Astrocyte of the cerebellum (primary cell): ENCODE data around the gene CACNA2D1.

Experiments used
- DNase-seq: peaks from one replicate; pipeline ENCODE4 v3.0.0-alpha.2; 2011; ENCODE audit warnings: low read depth
- H3K4me3 ChIP-seq: 2 replicates; pipeline ENCODE4 v1.5.1; 2011; ENCODE audit warnings: mild to moderate bottlenecking, low read depth, low read length, moderate library complexity
- in situ Hi-C: cut with HindIII; loops from 2 replicates; pipeline ENCODE4 v1.10.0; 2017; ENCODE audit warnings: low sequenced_read_pairs
- TF ChIP-seq, protein P1 (sequence below): IDR thresholded peaks from 2 replicates; pipeline ENCODE4 v1.5.1; 2012; ENCODE audit warnings: low read length, low read depth, moderate library complexity, mild to moderate bottlenecking; ENCODE audit errors: missing control alignments

Gene CACNA2D1

DNA sequence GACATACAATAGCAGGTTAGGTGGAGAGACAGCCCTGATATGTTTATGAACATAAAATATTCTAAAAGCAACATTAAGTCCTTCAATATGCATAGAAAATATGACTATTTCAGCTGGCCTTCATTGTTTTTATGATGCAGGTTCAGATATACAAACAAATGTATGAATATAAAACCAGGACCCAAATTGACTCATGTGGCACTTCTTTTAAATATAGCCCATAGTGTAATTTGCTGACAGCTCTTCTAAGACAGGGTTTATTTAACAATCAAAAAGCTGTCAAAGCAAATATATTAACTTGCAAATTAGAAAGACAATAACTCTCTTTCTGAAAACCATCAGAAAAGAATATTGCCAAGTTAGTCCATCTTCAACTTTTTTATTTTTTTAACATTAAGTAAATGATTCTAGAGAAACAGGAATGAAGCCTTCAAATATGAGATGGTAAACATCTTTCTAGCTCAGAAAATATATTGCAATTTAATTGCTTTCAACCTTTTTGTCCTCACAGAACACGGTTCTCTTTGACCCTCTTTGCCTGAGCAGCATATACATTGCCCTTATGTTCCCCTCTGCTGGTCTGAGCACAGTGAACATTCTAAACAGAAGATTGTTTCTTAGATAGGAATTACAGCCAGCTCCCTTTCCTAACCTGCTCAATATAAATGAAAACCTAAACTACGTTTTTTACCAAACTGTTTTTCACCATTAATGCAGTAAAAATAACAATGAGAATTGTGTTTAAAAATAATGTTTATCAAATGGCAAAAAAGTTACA, 82.8 kb downstream of the CACNA2D1 start:
- in situ Hi-C loops = no loop called here
- no peak overlapping the region for H3K4me3 ChIP-seq
- TF ChIP-seq, protein P1, sequence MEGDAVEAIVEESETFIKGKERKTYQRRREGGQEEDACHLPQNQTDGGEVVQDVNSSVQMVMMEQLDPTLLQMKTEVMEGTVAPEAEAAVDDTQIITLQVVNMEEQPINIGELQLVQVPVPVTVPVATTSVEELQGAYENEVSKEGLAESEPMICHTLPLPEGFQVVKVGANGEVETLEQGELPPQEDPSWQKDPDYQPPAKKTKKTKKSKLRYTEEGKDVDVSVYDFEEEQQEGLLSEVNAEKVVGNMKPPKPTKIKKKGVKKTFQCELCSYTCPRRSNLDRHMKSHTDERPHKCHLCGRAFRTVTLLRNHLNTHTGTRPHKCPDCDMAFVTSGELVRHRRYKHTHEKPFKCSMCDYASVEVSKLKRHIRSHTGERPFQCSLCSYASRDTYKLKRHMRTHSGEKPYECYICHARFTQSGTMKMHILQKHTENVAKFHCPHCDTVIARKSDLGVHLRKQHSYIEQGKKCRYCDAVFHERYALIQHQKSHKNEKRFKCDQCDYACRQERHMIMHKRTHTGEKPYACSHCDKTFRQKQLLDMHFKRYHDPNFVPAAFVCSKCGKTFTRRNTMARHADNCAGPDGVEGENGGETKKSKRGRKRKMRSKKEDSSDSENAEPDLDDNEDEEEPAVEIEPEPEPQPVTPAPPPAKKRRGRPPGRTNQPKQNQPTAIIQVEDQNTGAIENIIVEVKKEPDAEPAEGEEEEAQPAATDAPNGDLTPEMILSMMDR = no peak
- DNase-seq = no peak

DNA sequence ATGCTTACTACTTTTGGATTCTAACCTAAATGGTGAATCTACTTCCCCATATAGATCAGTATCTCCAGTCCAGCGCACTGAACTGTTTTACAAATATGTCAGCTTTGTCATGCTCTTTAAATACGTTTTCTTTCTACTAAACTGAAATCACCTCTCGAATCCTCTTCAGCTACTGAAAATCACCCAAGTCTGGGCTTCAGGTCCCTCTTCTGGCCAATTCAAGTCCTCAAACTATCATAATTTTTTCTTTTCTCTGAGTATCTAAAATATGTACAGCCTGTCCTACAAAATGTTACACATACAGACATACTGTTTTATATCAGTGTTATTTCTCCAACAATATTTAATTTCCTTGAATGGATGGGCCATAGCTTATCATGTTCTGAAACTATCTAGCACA, 84.2 kb downstream of the CACNA2D1 start:
- in situ Hi-C loops = no loop called here
- no peak for DNase-seq

DNA sequence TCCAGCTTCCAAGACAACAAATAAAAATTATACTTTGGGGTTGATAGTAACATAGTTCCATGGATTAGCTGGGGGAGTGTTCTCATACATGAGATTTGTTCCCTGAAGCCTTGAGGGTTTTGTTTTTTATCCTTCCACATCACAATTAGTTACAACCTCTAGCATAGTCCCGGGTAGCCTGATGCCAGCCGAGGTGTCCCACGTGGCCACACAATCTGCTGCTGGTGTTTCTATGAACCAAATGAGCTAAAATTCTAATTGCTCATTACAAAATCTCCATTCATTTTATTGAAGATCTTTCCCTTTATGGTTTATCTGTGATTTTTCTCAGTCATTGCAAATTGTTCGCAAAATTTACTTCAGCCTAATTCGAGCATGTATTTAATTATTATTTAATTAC, 84.7 kb downstream of the CACNA2D1 start:
- TF ChIP-seq, protein P1 = no peak
- no peak overlapping the region for H3K4me3 ChIP-seq
- in situ Hi-C loops = no loop called here
- no peak for DNase-seq

More for the DNA sequence above, 84.2 kb downstream of the CACNA2D1 start:
- H3K4me3 ChIP-seq = no peak overlapping the region
- TF ChIP-seq, protein P1 = no peak

DNA sequence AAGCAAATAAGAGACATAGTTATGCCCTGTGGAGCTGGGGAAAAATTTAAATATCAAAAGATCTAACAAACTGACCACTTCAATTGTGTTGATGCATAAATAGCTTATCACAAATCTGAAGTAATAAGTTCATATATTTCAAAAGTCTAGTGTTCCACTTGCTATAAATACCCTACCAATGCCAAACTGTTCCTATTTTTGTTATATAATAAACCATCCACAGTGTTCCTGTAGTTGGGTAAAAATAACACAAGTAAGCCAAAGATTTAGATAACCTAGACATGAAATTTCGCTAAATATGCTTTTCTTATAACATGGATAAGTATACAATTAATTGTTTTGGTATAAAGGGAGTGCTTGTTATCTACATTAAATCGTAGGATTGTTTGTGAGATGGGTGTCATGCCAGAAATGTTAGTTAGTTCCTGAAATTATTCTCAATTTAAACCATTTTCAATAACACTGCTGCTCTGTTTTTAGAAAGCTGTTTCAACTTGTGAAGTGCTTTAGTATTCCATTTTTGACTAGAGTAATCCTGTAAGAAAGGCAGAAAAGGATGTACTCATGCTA, 85.5 kb downstream of the CACNA2D1 start:
- TF ChIP-seq, protein P1 = no peak
- no peak for DNase-seq
- in situ Hi-C loops = no loop called here
- no peak overlapping the region for H3K4me3 ChIP-seq

DNA sequence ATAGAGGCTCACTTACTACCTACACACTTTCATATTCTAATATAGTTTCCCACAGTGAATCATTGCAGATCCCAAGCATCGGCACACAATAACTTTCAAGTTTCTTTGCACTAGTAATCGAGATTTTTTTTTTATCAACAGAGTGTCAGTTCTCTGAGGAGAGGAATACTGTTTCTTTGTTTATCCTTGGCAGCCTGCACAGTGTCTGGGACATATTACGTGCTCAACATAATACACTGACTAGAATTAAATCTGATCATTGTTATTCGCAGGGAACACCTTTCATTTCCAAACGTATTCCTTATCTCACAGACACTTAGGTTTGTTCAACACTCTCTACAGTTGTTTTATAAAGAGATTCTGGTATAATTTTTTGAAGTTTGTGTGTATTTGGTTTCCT, 95.3 kb downstream of the CACNA2D1 start:
- H3K4me3 ChIP-seq = no peak overlapping the region
- TF ChIP-seq, protein P1 = no peak
- DNase-seq = no peak
- in situ Hi-C loops = no loop called here

DNA sequence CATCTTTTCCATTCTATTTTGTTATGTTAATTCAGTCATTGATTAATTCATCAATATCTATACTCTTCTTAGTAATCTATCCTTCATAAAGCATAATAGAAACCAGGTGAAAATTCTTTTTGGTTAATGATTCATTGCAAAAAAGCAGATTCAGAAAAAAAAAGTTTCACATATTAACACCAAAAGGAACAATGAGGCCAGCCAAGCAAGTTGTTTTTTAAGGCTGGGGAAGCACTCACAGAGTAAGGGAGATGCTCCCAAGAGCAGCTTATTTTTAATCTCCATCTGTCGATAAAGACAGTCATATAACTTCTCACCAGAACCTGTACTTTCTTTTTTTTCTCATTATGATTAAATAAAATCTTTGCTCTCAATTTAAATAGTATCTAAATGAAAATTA, 95.8 kb downstream of the CACNA2D1 start:
- no peak for DNase-seq
- no peak overlapping the region for H3K4me3 ChIP-seq
- in situ Hi-C loops = no loop called here
- TF ChIP-seq, protein P1 = no peak
